GM18867 (cell line): Measurements from ENCODE around the gene TRO.

Experiments used
- ATAC-seq: cut with Tn5 transposase; IDR thresholded peaks from one replicate; pipeline ENCODE4 v1.9.1; 2021; ENCODE audit warnings: mild to moderate bottlenecking, moderate library complexity; ENCODE audit not compliant: unreplicated experiment

TRO gene

GRCh38 chrX:54920610-54921426 lies at the start of gene TRO:
Gene TRO, plus strand, starts transcription at chrX:54920824. Its CDS starts 1,423 bp downstream, at chrX:54922247.
- ATAC-seq = peak; percentile 27

GRCh38 chrX:54885740-54886139 lies 34.9 kb upstream of the TRO start:
- ATAC-seq = no peak

- peak; percentile 48 for ATAC-seq
Measured at GRCh38 chrX:54891573-54891972, 29.1 kb upstream of the TRO start.

- no peak for ATAC-seq
Measured at GRCh38 chrX:54894159-54894558, 26.5 kb upstream of the TRO start.

GRCh38 chrX:54909941-54910340 lies 10.7 kb upstream of the TRO start:
- ATAC-seq = no peak

- peak; percentile 63 for ATAC-seq
Measured at GRCh38 chrX:54921427-54922021, 900 bp downstream of the TRO start.

- no peak for ATAC-seq
Measured at GRCh38 chrX:54922547-54922946, 1.9 kb downstream of the TRO start.

GRCh38 chrX:54923376-54923775 lies 2.8 kb downstream of the TRO start:
- no peak for ATAC-seq

GRCh38 chrX:54926978-54927377 lies 6.4 kb downstream of the TRO start:
- no peak for ATAC-seq

GRCh38 chrX:54928876-54929275 lies 8.3 kb downstream of the TRO start:
- ATAC-seq = no peak

- ATAC-seq = no peak
Measured at GRCh38 chrX:54930291-54931049, 9.8 kb downstream of the TRO start.

- ATAC-seq = no peak
Measured at GRCh38 chrX:54931107-54931506, 10.5 kb downstream of the TRO start.

- no peak for ATAC-seq
Measured at GRCh38 chrX:54933150-54933826, 12.7 kb downstream of the TRO start.

GRCh38 chrX:54934058-54934457 lies 13.4 kb downstream of the TRO start:
- ATAC-seq = no peak

GRCh38 chrX:54934890-54935289 lies 14.3 kb downstream of the TRO start:
- ATAC-seq = no peak

GRCh38 chrX:54935306-54935705 lies 14.7 kb downstream of the TRO start:
- no peak for ATAC-seq

GRCh38 chrX:54937416-54937815 lies 16.8 kb downstream of the TRO start:
- ATAC-seq = no peak

GRCh38 chrX:54944816-54945215 lies 24.2 kb downstream of the TRO start:
- ATAC-seq = no peak

- no peak for ATAC-seq
Measured at GRCh38 chrX:54945224-54945623, 24.6 kb downstream of the TRO start.

- ATAC-seq = no peak
Measured at GRCh38 chrX:54950730-54951375, 30.2 kb downstream of the TRO start.

GRCh38 chrX:54961750-54962149 lies 41.1 kb downstream of the TRO start:
- ATAC-seq = no peak
